IMR-90 (cell line): ENCODE data around the gene CCL5. TPM values are rescaled to one million over a fixed set of nuclear protein-coding genes. Genes with fewer than 3 reads are reported as not detected.

Source experiments
- ATAC-seq: fragments of 200-7000 bp; cut with Tn5 transposase; 2 replicates; pipeline ENCODE4 v1.9.1; 2020; ENCODE audit warnings: low read depth, mild to moderate bottlenecking, moderate library complexity
- BruUV-seq: library from RNA; stranded (reverse); fragments of 400-500 nt; replicated peaks from 2 replicates; lab custom pipeline; 2021; lab: Mats Ljungman, UMichigan
- CTCF ChIA-PET: fragments of 300-600 bp; formaldehyde crosslinking; extraction: SDS; loops from one replicate; lab custom pipeline; 2021; ENCODE audit warnings: antibody characterized with exemption; lab: Yijun Ruan, JAX
- POLR2A ChIA-PET: fragments of 300-600 bp; sonication (Branson Sonifier 250); formaldehyde crosslinking; loops from one replicate; lab custom pipeline; 2022; ENCODE audit warnings: antibody characterized with exemption; ENCODE audit not compliant: unreplicated experiment; lab: Charles Lee
- DNase-seq: peaks from one replicate; pipeline ENCODE4 v3.0.0; 2013
- H2AFZ ChIP-seq: replicated peaks from 2 replicates; pipeline ENCODE3; 2013; ENCODE audit warnings: low read length, mild to moderate bottlenecking; ENCODE audit not compliant: poor library complexity
- H2AK5ac ChIP-seq: 2 replicates; pipeline ENCODE4 v1.6.1; 2013; ENCODE audit warnings: low read depth, low read length, inconsistent platforms
- H2AK9ac ChIP-seq: replicated peaks from 2 replicates; pipeline ENCODE3; 2013; ENCODE audit warnings: mild to moderate bottlenecking, low read depth, low read length, moderate library complexity; ENCODE audit not compliant: poor library complexity
- H2BK120ac ChIP-seq: 2 replicates; pipeline ENCODE4 v1.6.1; 2013; ENCODE audit warnings: low read depth, low read length, inconsistent platforms
- H2BK15ac ChIP-seq: 3 replicates; pipeline ENCODE4 v1.6.1; 2013; ENCODE audit warnings: low read depth, low read length, inconsistent platforms
- H2BK20ac ChIP-seq: 2 replicates; pipeline ENCODE4 v1.6.1; 2013; ENCODE audit warnings: low read depth, mild to moderate bottlenecking, inconsistent platforms, low read length, moderate library complexity
- H2BK5ac ChIP-seq: 2 replicates; pipeline ENCODE4 v1.6.1; 2013; ENCODE audit warnings: mild to moderate bottlenecking, low read depth, low read length, inconsistent platforms; ENCODE audit not compliant: poor library complexity, severe bottlenecking
- H3K14ac ChIP-seq: replicated peaks from 2 replicates; pipeline ENCODE4 v1.6.1; 2013; ENCODE audit warnings: low read depth, low read length, inconsistent platforms
- H3K18ac ChIP-seq: 2 replicates; pipeline ENCODE4 v1.6.1; 2013; ENCODE audit warnings: low read depth, low read length, control low read depth
- H3K23ac ChIP-seq: 2 replicates; pipeline ENCODE4 v1.6.1; 2013; ENCODE audit warnings: low read depth, low read length, inconsistent platforms
- H3K27ac ChIP-seq: 2 replicates; pipeline ENCODE4 v1.5.1; 2013; ENCODE audit warnings: mild to moderate bottlenecking, control low read depth, low read length; ENCODE audit not compliant: insufficient read depth
- H3K27me3 ChIP-seq: 2 replicates; pipeline ENCODE4 v1.6.1; 2013; ENCODE audit warnings: low read length; ENCODE audit not compliant: control insufficient read depth, insufficient read depth
- H3K36me3 ChIP-seq: 2 replicates; pipeline ENCODE4 v1.6.1; 2013; ENCODE audit warnings: low read length, mixed read lengths; ENCODE audit not compliant: control insufficient read depth, insufficient read depth
- H3K4ac ChIP-seq: 2 replicates; pipeline ENCODE4 v1.6.1; 2013; ENCODE audit warnings: low read depth, low read length, inconsistent platforms
- H3K4me1 ChIP-seq: 2 replicates; pipeline ENCODE4 v1.6.1; 2013; ENCODE audit warnings: low read length, mixed read lengths; ENCODE audit not compliant: control insufficient read depth, insufficient read depth
- H3K4me2 ChIP-seq: 2 replicates; pipeline ENCODE4 v1.6.1; 2013; ENCODE audit warnings: low read depth, mild to moderate bottlenecking, control low read depth, low read length, moderate library complexity
- H3K4me3 ChIP-seq: 2 replicates; pipeline ENCODE4 v1.5.1; 2013; ENCODE audit warnings: low read depth, mild to moderate bottlenecking, control low read depth, low read length, moderate library complexity; ENCODE audit not compliant: insufficient read depth
- H3K56ac ChIP-seq: 2 replicates; pipeline ENCODE4 v1.6.1; 2013; ENCODE audit warnings: low read length, inconsistent platforms; ENCODE audit not compliant: insufficient read depth; ENCODE audit errors: extremely low read depth
- H3K79me1 ChIP-seq, 2 experiments: 2 replicates each; pipeline ENCODE4 v1.6.1; 2013; ENCODE audit warnings: low read length in 2 of 2, inconsistent platforms in 1 of 2, low read depth in 1 of 2
- H3K9ac ChIP-seq: 2 replicates; pipeline ENCODE4 v1.6.1; 2013; ENCODE audit warnings: low read depth, low read length, control low read depth
- H3K9me1 ChIP-seq: 2 replicates; pipeline ENCODE4 v1.6.1; 2013; ENCODE audit warnings: low read length, inconsistent platforms; ENCODE audit not compliant: insufficient read depth
- H3K9me3 ChIP-seq: 2 replicates; pipeline ENCODE4 v1.6.1; 2013; ENCODE audit warnings: low read length; ENCODE audit not compliant: control insufficient read depth, insufficient read depth
- H4K20me1 ChIP-seq: 2 replicates; pipeline ENCODE4 v1.6.1; 2013; ENCODE audit warnings: low read length, inconsistent platforms; ENCODE audit not compliant: insufficient read depth
- H4K5ac ChIP-seq: 2 replicates; pipeline ENCODE4 v1.6.1; 2013; ENCODE audit warnings: mild to moderate bottlenecking, low read depth, low read length, control low read depth
- H4K8ac ChIP-seq, 2 experiments: 2 replicates each; pipeline ENCODE4 v1.6.1; 2013; ENCODE audit warnings: low read depth in 2 of 2, low read length in 2 of 2, control low read depth in 1 of 2, inconsistent platforms in 1 of 2
- H4K91ac ChIP-seq: 2 replicates; pipeline ENCODE4 v1.6.1; 2013; ENCODE audit warnings: low read depth, low read length, inconsistent platforms; ENCODE audit not compliant: insufficient read depth
- BHLHE40 ChIP-seq: fragments of 150-350 bp; IDR thresholded peaks from 2 replicates; pipeline ENCODE4 v1.6.1; 2016; ENCODE audit warnings: mild to moderate bottlenecking, low read depth, low read length
- CHD1 ChIP-seq: IDR thresholded peaks from 2 replicates; pipeline ENCODE4 v1.6.1; 2012; ENCODE audit warnings: low read depth, low read length, improper control_type of control experiment
- CTCF ChIP-seq: conservative IDR thresholded peaks from 2 replicates; pipeline ENCODE4 v1.5.1; 2012; ENCODE audit warnings: mild to moderate bottlenecking, low read depth, low read length, improper control_type of control experiment
- ELK1 ChIP-seq: fragments of 150-350 bp; IDR thresholded peaks from 2 replicates; pipeline ENCODE4 v1.6.1; 2016; ENCODE audit warnings: low read depth, mild to moderate bottlenecking, low read length, moderate library complexity, borderline replicate concordance
- FOS ChIP-seq: fragments of 150-350 bp; IDR thresholded peaks from 2 replicates; pipeline ENCODE4 v1.6.1; 2016; ENCODE audit warnings: low read depth, low read length
- MAZ ChIP-seq: IDR thresholded peaks from 2 replicates; pipeline ENCODE4 v1.6.1; 2012; ENCODE audit warnings: low read depth, mild to moderate bottlenecking, low read length, improper control_type of control experiment, moderate library complexity, borderline replicate concordance
- MXI1 ChIP-seq: IDR thresholded peaks from 2 replicates; pipeline ENCODE4 v1.6.1; 2012; ENCODE audit warnings: low read depth, mild to moderate bottlenecking, low read length, moderate library complexity, borderline replicate concordance
- NFE2L2 ChIP-seq: fragments of 150-350 bp; IDR thresholded peaks from 2 replicates; pipeline ENCODE4 v1.6.1; 2016; ENCODE audit warnings: low read depth, mild to moderate bottlenecking, low read length
- POLR2A ChIP-seq: IDR thresholded peaks from 2 replicates; pipeline ENCODE4 v1.6.1; 2012; ENCODE audit warnings: mild to moderate bottlenecking, low read depth, low read length
- RAD21 ChIP-seq: IDR thresholded peaks from 2 replicates; pipeline ENCODE4 v1.6.1; 2012; ENCODE audit warnings: low read length, improper control_type of control experiment
- RCOR1 ChIP-seq: IDR thresholded peaks from 2 replicates; pipeline ENCODE4 v1.6.1; 2012; ENCODE audit warnings: mild to moderate bottlenecking, low read length, improper control_type of control experiment; ENCODE audit not compliant: insufficient replicate concordance
- USF2 ChIP-seq: fragments of 150-350 bp; IDR thresholded peaks from 2 replicates; pipeline ENCODE4 v1.6.1; 2017; ENCODE audit warnings: mild to moderate bottlenecking, antibody characterized with exemption, low read length, low read depth
- WGBS, 2 experiments: methylation state at CpG; one replicate each; pipeline versions ENCODE4 v1.1.5 to v1.1.7; 2013; ENCODE audit warnings: missing lambda C conversion rate in 2 of 2; ENCODE audit not compliant: insufficient read length in 1 of 2; ENCODE audit errors: extremely low coverage in 2 of 2; 5-methylcytosine and 5-hydroxymethylcytosine counted together
- dilution Hi-C: fragments of 300-500 bp; cut with HindIII; formaldehyde crosslinking; loops from one replicate; pipeline ENCODE4 v1.14.3; 2018; ENCODE audit warnings: low sequenced_read_pairs; ENCODE audit not compliant: unreplicated experiment
- in situ Hi-C: fragments of 300-500 bp; cut with MboI; formaldehyde crosslinking; loops from 3 replicates; pipeline ENCODE4 v1.14.3; 2019; ENCODE audit warnings: low sequenced_read_pairs, inconsistent platforms, mixed read lengths
- intact Hi-C: fragments of 100-400 bp; cut with micrococcal nuclease; formaldehyde crosslinking; loops from 2 replicates; pipeline ENCODE4 v1.10.0; 2022
- polyA plus RNA-seq, 3 experiments: library from polyadenylated mRNA; depleted of rRNA; stranded (reverse); fragments of >200 nt; gene quantifications; 2 replicates each; pipeline ENCODE4 v1.2.3, GENCODE V29; 2012; ENCODE audit warnings: low replicate concordance in 1 of 3
- total RNA-seq: library from RNA; depleted of rRNA; stranded (reverse); fragments of >200 nt; gene quantifications from 2 replicates; pipeline ENCODE4 v1.2.3, GENCODE V29; 2012

Gene CCL5
- total and polyA plus RNA-seq, 2 of the 4 experiments (the other 2 are of a cell fraction): not detected

- TF ChIP-seq NFE2L2 (no peak), POLR2A (no peak)
Measured at GRCh38 chr17:35865412-35866340, 14.5 kb downstream of the CCL5 start (continued).

- no peak overlapping the region for H2BK5ac ChIP-seq
- no peak for DNase-seq
- H3K27me3 ChIP-seq: no peaks in the 10 kb centered on the region
- no peak overlapping the region for H3K14ac ChIP-seq
- no peak overlapping the region for H2BK20ac ChIP-seq
- H2BK15ac ChIP-seq: no peak overlapping the region
- no peak overlapping the region for H2BK120ac ChIP-seq
- in situ Hi-C loops (no loop called here), dilution Hi-C loops (no loop called here), intact Hi-C loops (no loop called here)
- no peak overlapping the region for H3K56ac ChIP-seq
- H3K9ac ChIP-seq: no peak overlapping the region
- no peaks in the 10 kb centered on the region for H4K20me1 ChIP-seq
- H3K27ac ChIP-seq: no peak overlapping the region
- BruUV-seq: no TSS peak
- H3K4ac ChIP-seq: no peak overlapping the region
- no peak overlapping the region for H3K18ac ChIP-seq
- H3K4me3 ChIP-seq: no peak overlapping the region
- ChIA-PET POLR2A (no interaction called here), CTCF (no interaction called here)
- H4K91ac ChIP-seq: no peak overlapping the region
- peaks cover 3% of the 10 kb centered on the region; the same call in 1 of the 2 replicates for H3K4me1 ChIP-seq
- H4K5ac ChIP-seq: no peak overlapping the region
- H2AK9ac ChIP-seq: no peak overlapping the region
- no peak for ATAC-seq
- H3K9me3 ChIP-seq: no peaks in the 10 kb centered on the region
- WGBS, 2 experiments: no CpG with 5 or more reads among the region's 7 CpGs
- no peak overlapping the region for H4K8ac ChIP-seq
- no peak overlapping the region for H2AFZ ChIP-seq
- no peaks in the 10 kb centered on the region for H3K79me1 ChIP-seq
- no peak overlapping the region for H3K23ac ChIP-seq
- H3K36me3 ChIP-seq: no peaks in the 10 kb centered on the region
- H2AK5ac ChIP-seq: no peak overlapping the region
- no peak overlapping the region for H3K4me2 ChIP-seq
- H3K9me1 ChIP-seq: no peaks in the 10 kb centered on the region
- TF ChIP-seq CHD1: no peak
- no peak for TF ChIP-seq RAD21
- no peak for TF ChIP-seq BHLHE40
- TF ChIP-seq ELK1: no peak
- TF ChIP-seq USF2: no peak
- no peak for TF ChIP-seq RCOR1
- no peak for TF ChIP-seq NFE2L2
- TF ChIP-seq FOS: no peak
- TF ChIP-seq MAZ: no peak
- TF ChIP-seq MXI1: no peak
- no peak for TF ChIP-seq CTCF
Measured at GRCh38 chr17:35864853-35865252, 15.3 kb downstream of the CCL5 start.
